Measurements from ENCODE around the gene SPATA24.

The SPATA24 gene

GRCh38 chr5:139418793-139419192, 14.9 kb upstream of the SPATA24 start:
- Histone ChIP-seq H3K4me1 (ENCODE audit: insufficient read depth, low read length, severe bottlenecking) (no peaks in the 10 kb centered on the region), H2AFZ (ENCODE audit: low read length) (no peak overlapping the region), H3K4me3 (ENCODE audit: low read depth, low read length, poor library complexity, severe bottlenecking) (no peak overlapping the region), H3K9me3 (ENCODE audit: low read length) (no peaks in the 10 kb centered on the region), H3K4me2 (ENCODE audit: low read length) (no peak overlapping the region), H3K27ac (ENCODE audit: low read depth, low read length, poor library complexity, severe bottlenecking) (no peak overlapping the region), H3K9me2 (ENCODE audit: low read depth, low read length) (no peaks in the 10 kb centered on the region), H4K20me1 (ENCODE audit: insufficient read depth, low read length) (no peaks in the 10 kb centered on the region), H3K9ac (ENCODE audit: low read length) (no peak overlapping the region), H3K27me3 (ENCODE audit: insufficient read depth, low read length) (no peaks in the 10 kb centered on the region), H3F3A (ENCODE audit: insufficient read depth, low read length) (no peaks in the 10 kb centered on the region), H3K36me3 (ENCODE audit: insufficient read depth, low read length) (no peaks in the 10 kb centered on the region), H3K79me2 (ENCODE audit: insufficient read depth, low read length) (no peaks in the 10 kb centered on the region)
- TF ChIP-seq EZH2 (IDR thresholded peaks at IDR 0.05; ENCODE audit: borderline replicate concordance, low read length), result no peak
- TF ChIP-seq CTCF (IDR thresholded peaks at IDR 0.05; ENCODE audit: low read length), result no peak

GRCh38 chr5:139417214-139417613, 13.3 kb upstream of the SPATA24 start:
- no peak overlapping the region for H3K4me2 ChIP-seq (ENCODE audit: low read length)
- H3K27me3 ChIP-seq (ENCODE audit: insufficient read depth, low read length), result no peaks in the 10 kb centered on the region
- H3K4me3 ChIP-seq (ENCODE audit: low read depth, low read length, poor library complexity, severe bottlenecking), result no peak overlapping the region
- H4K20me1 ChIP-seq (ENCODE audit: insufficient read depth, low read length), result no peaks in the 10 kb centered on the region
- H3K9ac ChIP-seq (ENCODE audit: low read length), result no peak overlapping the region
- H3K4me1 ChIP-seq (ENCODE audit: insufficient read depth, low read length, severe bottlenecking), result no peaks in the 10 kb centered on the region
- no peaks in the 10 kb centered on the region for H3K79me2 ChIP-seq (ENCODE audit: insufficient read depth, low read length)
- no peaks in the 10 kb centered on the region for H3F3A ChIP-seq (ENCODE audit: insufficient read depth, low read length)
- H3K9me2 ChIP-seq (ENCODE audit: low read depth, low read length), result no peaks in the 10 kb centered on the region
- no peaks in the 10 kb centered on the region for H3K9me3 ChIP-seq (ENCODE audit: low read length)
- no peak overlapping the region for H2AFZ ChIP-seq (ENCODE audit: low read length)
- no peaks in the 10 kb centered on the region for H3K36me3 ChIP-seq (ENCODE audit: insufficient read depth, low read length)
- TF ChIP-seq EZH2 (IDR thresholded peaks at IDR 0.05; ENCODE audit: borderline replicate concordance, low read length) (no peak), CTCF (IDR thresholded peaks at IDR 0.05; ENCODE audit: low read length) (no peak)
- no peak overlapping the region for H3K27ac ChIP-seq (ENCODE audit: low read depth, low read length, poor library complexity, severe bottlenecking)

DNA sequence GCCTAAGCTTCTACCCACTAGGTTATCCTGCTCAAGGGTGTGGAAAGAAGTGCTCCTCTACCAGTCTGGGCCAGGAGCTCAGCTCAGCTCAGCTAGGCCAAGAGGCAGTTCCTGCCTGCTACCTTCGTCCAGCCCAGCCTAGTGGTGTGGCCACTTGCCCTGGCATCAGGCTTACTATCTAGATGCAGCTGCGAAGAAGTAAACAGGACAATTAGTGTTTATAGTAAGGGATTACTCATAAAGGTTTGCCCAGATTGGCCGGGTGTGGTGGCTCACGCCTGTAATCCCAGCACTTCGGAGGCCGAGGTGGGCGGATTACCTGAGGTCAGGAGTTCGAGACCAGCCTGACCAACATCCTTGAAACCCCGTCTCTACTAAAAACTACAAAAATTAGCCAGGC, 12.8 kb upstream of the SPATA24 start:
- Histone ChIP-seq H3F3A (ENCODE audit: insufficient read depth, low read length) (no peaks in the 10 kb centered on the region), H3K4me2 (ENCODE audit: low read length) (no peak overlapping the region), H3K27me3 (ENCODE audit: insufficient read depth, low read length) (no peaks in the 10 kb centered on the region), H3K27ac (ENCODE audit: low read depth, low read length, poor library complexity, severe bottlenecking) (no peak overlapping the region), H3K36me3 (ENCODE audit: insufficient read depth, low read length) (no peaks in the 10 kb centered on the region), H4K20me1 (ENCODE audit: insufficient read depth, low read length) (no peaks in the 10 kb centered on the region), H3K4me3 (ENCODE audit: low read depth, low read length, poor library complexity, severe bottlenecking) (no peak overlapping the region), H2AFZ (ENCODE audit: low read length) (no peak overlapping the region), H3K9me2 (ENCODE audit: low read depth, low read length) (no peaks in the 10 kb centered on the region), H3K4me1 (ENCODE audit: insufficient read depth, low read length, severe bottlenecking) (no peaks in the 10 kb centered on the region), H3K79me2 (ENCODE audit: insufficient read depth, low read length) (no peaks in the 10 kb centered on the region), H3K9ac (ENCODE audit: low read length) (no peak overlapping the region), H3K9me3 (ENCODE audit: low read length) (no peaks in the 10 kb centered on the region)
- TF ChIP-seq EZH2 (IDR thresholded peaks at IDR 0.05; ENCODE audit: borderline replicate concordance, low read length) (no peak), CTCF (IDR thresholded peaks at IDR 0.05; ENCODE audit: low read length) (no peak)
